GM12878 (cell line): ENCODE results near the gene ACSL3.

Experiments
- CREB1 ChIP-seq: IDR thresholded peaks from 2 replicates; pipeline ENCODE4 v1.6.1; 2012; ENCODE audit warnings: low read depth, mild to moderate bottlenecking, inconsistent platforms
- CTCF ChIP-seq, 3 experiments: IDR thresholded peaks in 2 of 3; conservative IDR thresholded peaks in 1 of 3; 2 replicates each; pipeline ENCODE4 v1.5.1; 2011; ENCODE audit warnings: low read depth in 3 of 3, low read length in 3 of 3, mild to moderate bottlenecking in 3 of 3, control low read depth in 2 of 3, moderate library complexity in 2 of 3, inconsistent platforms in 1 of 3, mixed read lengths in 1 of 3; ENCODE audit not compliant: control insufficient read depth in 2 of 3, insufficient read depth in 1 of 3; ENCODE audit errors: extremely low read depth in 1 of 3
- EP300 ChIP-seq, 2 experiments: fragments of 150-350 bp in 1 of 2; IDR thresholded peaks; 2 replicates each; pipeline ENCODE4 v1.6.1; 2011 to 2012; ENCODE audit warnings: low read depth in 2 of 2, low read length in 2 of 2, borderline replicate concordance in 1 of 2, improper control_type of control experiment in 1 of 2, inconsistent platforms in 1 of 2; ENCODE audit not compliant: control insufficient read depth in 1 of 2
- ESRRA ChIP-seq: IDR thresholded peaks from 2 replicates; pipeline ENCODE4 v1.6.1; 2012; ENCODE audit warnings: mild to moderate bottlenecking, low read length, improper control_type of control experiment
- HCFC1 ChIP-seq: fragments of 150-350 bp; IDR thresholded peaks from 2 replicates; pipeline ENCODE4 v1.6.1; 2014; ENCODE audit warnings: low read length
- IKZF2 ChIP-seq, 2 experiments: fragments of 450-650 bp; IDR thresholded peaks; 2 replicates each; pipeline ENCODE4 v1.6.1; 2017; ENCODE audit warnings: mild to moderate bottlenecking in 2 of 2, moderate library complexity in 2 of 2
- JUND ChIP-seq: IDR thresholded peaks from 2 replicates; pipeline ENCODE4 v1.6.1; 2012; ENCODE audit warnings: low read depth, mild to moderate bottlenecking, low read length, improper control_type of control experiment, moderate library complexity
- MXI1 ChIP-seq: fragments of 150-350 bp; IDR thresholded peaks from 2 replicates; pipeline ENCODE4 v1.6.1; 2011; ENCODE audit warnings: low read depth, mild to moderate bottlenecking, inconsistent platforms, low read length, improper control_type of control experiment
- NFYB ChIP-seq: IDR thresholded peaks from 2 replicates; pipeline ENCODE4 v1.6.1; 2011; ENCODE audit warnings: low read depth, mild to moderate bottlenecking, low read length, improper control_type of control experiment, moderate library complexity; ENCODE audit not compliant: insufficient read depth
- RAD21 ChIP-seq: IDR thresholded peaks from 2 replicates; pipeline ENCODE4 v1.6.1; 2011; ENCODE audit warnings: mild to moderate bottlenecking, low read depth, low read length, moderate library complexity; ENCODE audit not compliant: insufficient read depth
- SREBF2 ChIP-seq: IDR thresholded peaks from 2 replicates; pipeline ENCODE4 v1.6.1; 2012; ENCODE audit warnings: mild to moderate bottlenecking, low read length

- no peak for TF ChIP-seq SREBF2
- TF ChIP-seq MXI1, result no peak
- TF ChIP-seq CTCF (IDR thresholded peaks at IDR 0.05 in 2 of 3, conservative IDR thresholded peaks at IDR 0.05 in 1 of 3; ENCODE audit: control insufficient read depth in 2 of 3, extremely low read depth in 1 of 3, insufficient read depth in 1 of 3, low read depth in 3 of 3, low read length in 3 of 3), result no peak
- TF ChIP-seq EP300 (IDR thresholded peaks at IDR 0.05; ENCODE audit: borderline replicate concordance in 1 of 2, control insufficient read depth in 1 of 2, low read depth in 2 of 2, low read length in 2 of 2), result no peak
- no peak for TF ChIP-seq ESRRA
- no peak for TF ChIP-seq RAD21
- no peak for TF ChIP-seq HCFC1
- no peak for TF ChIP-seq IKZF2 (IDR thresholded peaks at IDR 0.05)
- TF ChIP-seq CREB1, result no peak
- TF ChIP-seq JUND, result no peak
- no peak for TF ChIP-seq NFYB
Measured at GRCh38 chr2:222877556-222878300, 16.9 kb downstream of the ACSL3 start.
